GM19025 (cell line): ENCODE data around the gene AMOTL1.

Source experiments
- ATAC-seq: cut with Tn5 transposase; IDR thresholded peaks from one replicate; pipeline ENCODE4 v1.9.1; 2021; ENCODE audit warnings: mild to moderate bottlenecking, low read depth, moderate library complexity; ENCODE audit not compliant: unreplicated experiment

The AMOTL1 gene, protein sequence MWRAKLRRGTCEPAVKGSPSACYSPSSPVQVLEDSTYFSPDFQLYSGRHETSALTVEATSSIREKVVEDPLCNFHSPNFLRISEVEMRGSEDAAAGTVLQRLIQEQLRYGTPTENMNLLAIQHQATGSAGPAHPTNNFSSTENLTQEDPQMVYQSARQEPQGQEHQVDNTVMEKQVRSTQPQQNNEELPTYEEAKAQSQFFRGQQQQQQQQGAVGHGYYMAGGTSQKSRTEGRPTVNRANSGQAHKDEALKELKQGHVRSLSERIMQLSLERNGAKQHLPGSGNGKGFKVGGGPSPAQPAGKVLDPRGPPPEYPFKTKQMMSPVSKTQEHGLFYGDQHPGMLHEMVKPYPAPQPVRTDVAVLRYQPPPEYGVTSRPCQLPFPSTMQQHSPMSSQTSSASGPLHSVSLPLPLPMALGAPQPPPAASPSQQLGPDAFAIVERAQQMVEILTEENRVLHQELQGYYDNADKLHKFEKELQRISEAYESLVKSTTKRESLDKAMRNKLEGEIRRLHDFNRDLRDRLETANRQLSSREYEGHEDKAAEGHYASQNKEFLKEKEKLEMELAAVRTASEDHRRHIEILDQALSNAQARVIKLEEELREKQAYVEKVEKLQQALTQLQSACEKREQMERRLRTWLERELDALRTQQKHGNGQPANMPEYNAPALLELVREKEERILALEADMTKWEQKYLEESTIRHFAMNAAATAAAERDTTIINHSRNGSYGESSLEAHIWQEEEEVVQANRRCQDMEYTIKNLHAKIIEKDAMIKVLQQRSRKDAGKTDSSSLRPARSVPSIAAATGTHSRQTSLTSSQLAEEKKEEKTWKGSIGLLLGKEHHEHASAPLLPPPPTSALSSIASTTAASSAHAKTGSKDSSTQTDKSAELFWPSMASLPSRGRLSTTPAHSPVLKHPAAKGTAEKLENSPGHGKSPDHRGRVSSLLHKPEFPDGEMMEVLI

GRCh38 chr11:94767701-94768601 lies at the start of gene AMOTL1:
Gene AMOTL1, plus strand, starts transcription at chr11:94768356. Its CDS starts 156 bp downstream, at chr11:94768512.
- ATAC-seq: peak; percentile 71

DNA sequence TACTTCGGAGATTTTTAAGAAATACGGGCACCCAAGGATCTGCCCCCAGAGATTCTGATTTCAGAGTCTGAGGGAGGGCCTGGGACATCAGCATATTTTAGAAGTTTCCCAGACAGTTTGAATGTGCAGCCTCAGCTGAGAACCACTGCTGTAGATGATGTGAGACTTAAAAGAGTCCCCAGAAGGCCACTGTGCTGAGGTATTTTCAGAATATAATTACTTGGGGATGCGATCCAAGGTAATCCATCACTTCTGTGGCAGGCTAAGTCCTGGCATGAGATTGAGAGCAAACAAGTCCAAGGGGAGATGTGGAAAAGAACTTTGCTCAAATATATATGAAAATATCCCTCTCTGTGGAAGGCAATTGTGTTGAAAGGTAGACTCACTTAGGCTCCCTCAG lies 48.3 kb upstream of the AMOTL1 start:
- no peak for ATAC-seq

DNA sequence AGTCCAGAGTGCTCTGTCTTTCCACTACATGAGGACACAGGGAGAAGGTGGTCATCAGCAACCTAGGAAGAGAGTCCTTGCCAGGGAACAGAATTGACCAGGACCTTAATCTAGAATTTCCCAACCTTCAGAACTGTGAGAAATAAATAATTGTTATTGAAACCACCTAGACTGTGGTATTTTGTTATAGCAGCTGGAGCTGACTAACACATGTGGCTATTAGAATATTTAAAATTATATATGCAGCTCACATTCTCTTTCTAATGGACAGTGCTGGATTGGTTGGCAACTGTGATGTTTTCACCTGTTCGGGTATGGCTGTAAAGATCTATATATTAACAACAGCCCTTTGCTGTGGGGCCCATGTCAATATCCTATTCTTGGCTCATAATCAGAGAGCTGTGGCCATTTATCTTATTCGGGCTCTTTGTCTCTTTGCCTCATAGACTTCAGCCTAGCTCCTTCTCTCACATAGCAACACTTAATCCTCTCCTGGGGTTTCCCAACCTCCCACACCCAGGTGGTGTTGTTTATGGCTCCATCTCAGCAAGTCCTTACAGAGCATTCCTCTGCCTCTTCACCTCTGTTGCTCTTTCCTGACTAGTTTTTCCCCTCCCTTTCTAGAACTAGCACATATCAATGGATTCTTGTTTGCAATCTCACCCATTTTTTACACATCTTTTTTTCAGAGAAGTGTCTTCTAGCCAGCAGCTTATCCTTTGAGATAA lies 46.4 kb upstream of the AMOTL1 start:
- ATAC-seq: no peak

- ATAC-seq: no peak
Measured at GRCh38 chr11:94722735-94723134, 45.4 kb upstream of the AMOTL1 start.

DNA sequence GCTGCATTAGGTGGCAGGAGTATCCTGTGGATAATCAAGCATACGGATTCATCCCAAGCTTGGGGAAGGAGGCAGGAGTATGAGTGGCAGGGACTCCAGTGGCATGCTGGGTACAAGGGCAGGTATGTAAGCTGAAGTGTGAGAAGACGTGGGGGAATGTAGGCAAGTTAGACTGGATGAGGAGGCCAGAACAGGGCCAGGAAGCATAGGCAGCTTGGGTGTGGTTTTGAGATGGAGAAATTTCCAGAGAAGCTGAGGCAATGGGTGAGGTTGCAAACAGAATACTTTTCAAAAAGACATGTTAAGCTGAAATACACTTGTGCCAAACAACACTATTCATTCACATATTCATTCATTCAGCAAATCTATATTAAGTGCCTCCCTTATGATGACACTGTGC lies 43.1 kb upstream of the AMOTL1 start:
- no peak for ATAC-seq

- no peak for ATAC-seq
Measured at GRCh38 chr11:94727819-94728218, 40.3 kb upstream of the AMOTL1 start.

GRCh38 chr11:94728541-94728940 lies 39.6 kb upstream of the AMOTL1 start:
- ATAC-seq: no peak

DNA sequence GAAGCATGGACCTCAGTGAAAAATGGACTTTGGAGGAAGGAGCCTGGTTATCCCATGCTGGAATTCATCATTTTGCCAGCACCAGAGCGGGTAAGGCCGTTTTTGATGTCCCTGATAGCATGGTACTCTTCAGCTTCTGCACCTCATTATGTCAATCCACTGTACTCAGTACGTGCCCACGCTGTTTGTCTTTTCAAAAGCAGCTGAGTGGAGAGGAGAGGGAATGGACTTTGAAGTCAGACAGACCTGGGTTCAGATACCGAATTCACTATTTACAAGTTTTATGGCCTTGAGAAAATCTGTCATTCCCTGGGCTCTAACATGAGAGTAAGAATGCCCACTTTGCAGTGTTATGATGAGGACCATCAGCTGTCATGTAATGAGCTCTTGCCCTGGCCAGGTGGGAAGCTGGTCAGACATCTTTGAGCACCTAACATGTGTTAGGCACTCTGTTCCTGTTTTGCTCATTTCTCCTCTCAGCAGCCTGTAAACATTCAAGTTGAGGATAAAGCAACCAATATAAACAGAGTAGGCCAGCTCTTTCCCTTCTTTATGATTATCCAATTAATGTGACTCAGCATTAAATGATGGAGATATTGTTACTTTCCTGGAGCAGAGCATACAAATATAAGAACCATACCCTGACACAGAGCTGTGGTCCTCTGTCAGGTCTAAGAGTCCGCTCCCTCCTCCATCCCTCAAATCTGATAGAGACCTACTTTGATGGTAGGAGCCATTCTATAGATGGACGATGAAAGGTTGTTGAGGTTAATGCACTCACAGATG lies 39.0 kb upstream of the AMOTL1 start:
- no peak for ATAC-seq

- no peak for ATAC-seq
Measured at GRCh38 chr11:94730153-94730552, 38.0 kb upstream of the AMOTL1 start.

DNA sequence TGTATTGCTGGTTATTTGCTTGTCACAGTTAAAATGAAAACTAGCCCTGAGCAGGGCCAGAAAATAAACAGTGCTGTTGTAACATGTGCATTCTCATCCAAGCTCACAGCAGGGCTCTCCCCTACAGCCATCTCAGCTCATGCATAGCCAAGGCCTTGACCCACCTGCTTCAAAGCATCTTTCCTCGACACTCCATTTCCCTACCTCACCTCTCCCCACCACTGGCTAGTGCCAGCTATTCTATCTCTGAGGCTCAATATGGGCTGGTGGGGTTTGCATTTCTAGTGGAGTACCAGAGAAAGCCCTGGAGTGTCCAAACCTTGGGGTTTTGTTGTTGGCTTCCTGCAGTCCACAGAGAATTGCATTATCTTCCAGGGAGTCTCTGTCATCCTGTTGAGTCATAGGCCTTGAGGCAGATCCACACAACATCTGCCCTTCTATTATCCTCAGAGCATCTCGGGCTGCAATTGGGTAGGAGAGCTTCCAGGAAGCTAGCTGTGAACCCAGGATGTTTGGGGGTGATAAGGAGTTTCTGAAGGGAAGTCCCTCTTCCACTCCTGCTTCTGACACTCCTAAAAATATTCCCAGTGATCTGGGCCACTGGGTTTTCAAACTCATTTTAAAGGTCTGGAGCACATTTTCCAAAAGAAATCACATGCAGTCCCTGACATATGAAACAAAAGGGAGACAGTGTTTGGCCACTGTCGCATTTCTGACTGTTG lies 36.1 kb upstream of the AMOTL1 start:
- ATAC-seq: no peak

DNA sequence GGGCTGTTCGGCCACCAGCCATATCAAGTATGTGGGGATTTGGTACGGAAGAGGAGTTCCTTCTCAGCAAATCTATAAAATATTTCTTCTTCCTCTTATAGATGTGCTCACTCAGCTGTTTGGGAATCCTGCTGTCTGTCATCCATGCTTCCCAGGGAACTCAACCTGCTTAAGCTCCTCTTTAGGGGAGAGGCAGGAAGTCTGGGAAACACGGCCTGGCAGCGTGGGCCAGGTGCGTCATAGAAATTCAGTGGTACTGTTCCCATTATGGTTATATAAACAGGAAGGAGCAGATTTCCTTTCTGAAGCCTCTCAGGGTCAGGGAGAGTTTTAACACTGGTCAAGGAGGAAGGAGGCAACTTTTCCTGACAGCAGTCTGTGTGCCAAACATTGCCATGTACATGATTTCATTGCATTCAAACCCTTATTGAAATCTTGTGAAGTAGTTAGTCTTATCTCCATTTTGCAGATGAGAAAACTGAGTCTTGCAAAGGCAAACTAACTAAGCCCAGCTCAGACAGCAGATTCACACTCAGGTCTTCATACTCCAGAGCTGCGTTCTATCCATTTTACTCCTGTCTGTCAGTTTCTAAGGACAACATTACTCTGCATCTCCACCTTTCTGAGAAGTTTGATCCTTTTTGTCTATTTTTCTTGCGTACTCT lies 35.4 kb upstream of the AMOTL1 start:
- no peak for ATAC-seq

DNA sequence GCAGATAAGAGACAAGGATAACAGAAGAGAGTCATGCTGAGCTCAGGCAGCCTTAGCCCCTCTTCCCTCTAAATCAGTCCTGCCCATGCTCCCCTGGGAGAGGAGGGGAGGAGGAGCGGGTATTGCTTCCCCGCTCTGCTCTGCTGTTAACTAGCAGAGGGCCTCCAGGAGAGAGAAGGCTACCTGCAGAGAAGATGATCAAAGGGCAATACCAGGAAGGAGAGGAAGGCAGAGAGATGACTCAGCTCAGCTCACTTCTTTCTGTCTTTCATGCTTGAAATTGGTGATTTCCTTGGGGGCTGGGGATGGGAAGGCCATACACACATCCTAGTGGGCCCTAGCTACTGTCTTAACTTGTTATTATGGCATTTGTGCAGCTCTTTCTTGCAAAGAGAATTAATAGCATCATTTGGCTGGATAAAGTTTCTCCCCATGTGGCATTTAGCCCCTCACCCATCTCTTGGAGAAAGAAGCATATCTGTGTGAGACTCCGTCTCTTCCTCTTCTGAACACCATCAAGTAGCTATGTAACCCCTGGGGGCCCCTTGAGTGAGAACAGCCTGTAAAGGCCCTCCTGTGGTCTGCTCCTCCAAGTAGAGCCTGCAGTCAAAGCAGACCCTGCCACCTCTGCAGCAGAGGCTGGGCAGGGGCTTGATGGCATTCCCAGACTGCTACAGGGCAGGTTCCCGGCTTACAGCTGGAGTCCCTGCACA lies 33.4 kb upstream of the AMOTL1 start:
- ATAC-seq: no peak

- ATAC-seq: no peak
Measured at GRCh38 chr11:94735907-94736306, 32.2 kb upstream of the AMOTL1 start.

DNA sequence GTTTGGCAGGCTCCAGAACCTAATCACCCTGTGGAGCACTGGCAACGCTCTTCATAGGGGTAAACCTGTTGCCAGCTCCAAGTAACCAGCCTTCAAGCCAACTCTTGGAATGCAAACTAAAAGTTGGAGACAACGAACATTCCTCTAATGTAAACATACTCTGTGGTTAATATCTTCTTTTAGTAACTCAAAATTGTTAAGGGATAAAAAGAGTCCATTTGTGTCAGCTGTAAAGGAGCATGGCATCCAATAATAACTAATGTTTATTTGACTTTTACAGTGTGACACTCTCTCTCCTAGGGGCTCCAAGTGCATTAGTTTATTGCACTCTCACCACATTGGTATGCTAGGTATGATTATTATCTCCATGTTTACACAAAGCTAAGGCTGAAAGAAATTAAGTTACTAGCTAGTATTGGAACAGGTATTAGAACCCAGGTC lies 31.0 kb upstream of the AMOTL1 start:
- ATAC-seq: no peak

DNA sequence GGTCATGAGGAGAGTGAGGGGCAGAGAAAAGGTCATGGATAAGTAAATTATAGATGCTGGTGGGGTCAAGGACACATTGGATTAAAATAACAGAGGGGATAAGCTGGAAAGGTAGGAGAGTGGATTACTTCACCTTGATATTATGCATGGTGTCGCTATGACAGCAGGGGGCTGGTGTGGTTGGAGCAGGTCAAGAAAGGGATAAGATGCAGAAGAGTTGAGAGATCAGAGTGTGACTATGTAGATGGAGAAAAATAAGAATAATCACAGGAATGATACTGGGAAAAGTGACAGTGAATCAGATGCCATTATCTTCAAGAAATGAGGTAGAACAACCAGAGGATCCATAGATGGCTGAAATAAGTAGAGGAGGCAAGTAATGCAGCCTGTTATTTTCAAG lies 29.4 kb upstream of the AMOTL1 start:
- ATAC-seq: no peak

DNA sequence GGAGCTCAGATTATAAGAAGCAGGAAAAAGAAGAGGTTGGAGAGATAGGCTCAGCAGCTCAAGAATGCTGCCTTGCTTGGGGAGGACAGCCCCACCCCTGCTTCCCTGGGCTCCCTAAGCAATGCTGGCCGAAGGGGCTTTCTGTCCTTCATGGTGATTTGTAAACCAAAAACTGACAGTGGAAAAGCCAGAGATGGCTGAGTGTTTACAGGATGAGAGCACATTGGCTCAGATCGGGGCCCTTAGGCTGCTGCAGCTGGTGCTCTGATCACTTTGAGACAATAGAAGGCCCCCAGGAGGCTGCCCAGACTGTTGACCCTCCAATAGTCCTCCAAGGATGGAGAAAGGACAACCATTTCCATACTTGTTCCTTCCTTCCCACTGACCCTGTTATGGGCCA lies 28.8 kb upstream of the AMOTL1 start:
- ATAC-seq: no peak
